HG03439 (cell line): ENCODE measurements around the gene DYNC1I2.
"Not testable (repeated sequence)": the region's sequence is repeated elsewhere in the genome, so short reads cannot be mapped to it uniquely, and the experiment has no call there.

Experiments used
- ATAC-seq: cut with Tn5 transposase; IDR thresholded peaks from one replicate; pipeline ENCODE4 v1.9.1; 2021; ENCODE audit warnings: mild to moderate bottlenecking, moderate library complexity; ENCODE audit not compliant: unreplicated experiment

DYNC1I2 gene

GRCh38 chr2:171772373-171772772 is 85.1 kb downstream of the DYNC1I2 start:
- no peak for ATAC-seq

DNA sequence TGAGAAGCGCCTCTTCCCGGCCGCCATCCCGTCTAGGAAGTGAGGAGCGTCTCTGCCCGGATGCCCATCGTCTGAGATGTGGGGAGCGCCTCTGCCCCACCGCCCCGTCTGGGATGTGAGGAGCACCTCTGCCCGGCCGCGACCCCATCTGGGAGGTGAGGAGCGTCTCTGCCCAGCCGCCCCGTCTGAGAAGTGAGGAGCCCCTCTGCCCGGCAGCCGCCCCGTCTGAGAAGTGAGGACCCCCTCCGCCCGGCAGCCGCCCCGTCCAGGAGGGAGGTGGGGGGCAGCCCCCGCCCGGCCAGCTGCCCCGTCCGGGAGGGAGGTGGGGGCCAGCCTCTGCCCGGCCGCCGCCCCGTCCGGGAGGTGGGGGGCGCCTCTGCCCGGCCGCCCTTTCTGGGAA is 87.3 kb downstream of the DYNC1I2 start:
- not testable (repeated sequence) for ATAC-seq

- ATAC-seq, result no peak
Measured at GRCh38 chr2:171778515-171778914, 91.2 kb downstream of the DYNC1I2 start.

DNA sequence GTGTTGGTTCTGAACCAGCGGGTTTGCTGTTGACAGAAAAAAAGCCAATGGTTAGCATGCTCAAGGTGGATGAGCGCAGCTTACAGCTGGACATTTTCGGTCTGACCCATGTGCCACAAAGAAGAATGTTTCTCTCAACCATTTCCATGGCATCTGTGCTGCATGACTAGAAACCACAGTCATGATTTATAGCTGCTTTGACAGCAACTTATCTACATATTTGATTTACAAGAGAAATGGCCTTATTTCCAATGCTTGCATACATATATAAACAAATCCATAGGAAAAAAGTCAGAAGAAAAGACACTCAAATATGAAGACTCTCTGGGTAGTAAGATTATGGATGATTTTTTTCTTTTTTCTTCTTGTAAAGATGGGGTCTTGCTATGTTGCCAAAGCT is 98.2 kb downstream of the DYNC1I2 start:
- ATAC-seq, result no peak

DNA sequence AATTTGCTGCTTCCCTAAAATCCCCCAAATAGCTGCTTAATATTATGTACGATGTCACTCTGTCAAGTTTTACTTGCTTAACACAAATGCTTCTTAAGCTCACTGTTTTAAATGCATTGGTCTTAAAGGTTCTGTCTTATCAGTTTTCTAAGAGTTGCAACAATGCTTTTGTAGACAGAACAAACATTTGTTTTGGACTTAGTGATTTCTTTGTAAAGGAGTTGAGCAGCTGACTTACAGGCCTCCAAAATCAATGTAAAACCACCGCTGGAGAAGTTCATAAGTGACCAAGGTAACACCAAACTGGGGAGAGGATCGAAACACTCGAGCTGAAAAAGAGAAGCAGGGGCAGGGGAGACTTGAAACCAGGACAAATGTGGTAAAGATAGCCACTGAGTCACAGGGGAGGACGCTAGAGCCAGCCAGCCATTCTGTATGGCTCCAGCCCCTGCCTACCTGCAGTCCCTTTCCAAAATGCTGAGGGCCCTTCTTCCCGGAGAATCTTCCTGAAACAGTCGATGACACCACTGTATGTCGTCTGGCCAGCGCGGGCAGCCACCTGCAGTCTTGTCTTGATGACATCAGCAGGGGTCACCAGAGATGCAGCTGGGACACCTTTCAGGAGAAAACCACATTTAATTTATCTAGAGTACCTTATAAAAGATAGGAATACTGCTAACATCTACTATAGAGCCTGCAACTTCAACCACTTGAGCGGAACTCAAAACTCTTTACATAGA is 100.2 kb downstream of the DYNC1I2 start:
- ATAC-seq, result no peak

DNA sequence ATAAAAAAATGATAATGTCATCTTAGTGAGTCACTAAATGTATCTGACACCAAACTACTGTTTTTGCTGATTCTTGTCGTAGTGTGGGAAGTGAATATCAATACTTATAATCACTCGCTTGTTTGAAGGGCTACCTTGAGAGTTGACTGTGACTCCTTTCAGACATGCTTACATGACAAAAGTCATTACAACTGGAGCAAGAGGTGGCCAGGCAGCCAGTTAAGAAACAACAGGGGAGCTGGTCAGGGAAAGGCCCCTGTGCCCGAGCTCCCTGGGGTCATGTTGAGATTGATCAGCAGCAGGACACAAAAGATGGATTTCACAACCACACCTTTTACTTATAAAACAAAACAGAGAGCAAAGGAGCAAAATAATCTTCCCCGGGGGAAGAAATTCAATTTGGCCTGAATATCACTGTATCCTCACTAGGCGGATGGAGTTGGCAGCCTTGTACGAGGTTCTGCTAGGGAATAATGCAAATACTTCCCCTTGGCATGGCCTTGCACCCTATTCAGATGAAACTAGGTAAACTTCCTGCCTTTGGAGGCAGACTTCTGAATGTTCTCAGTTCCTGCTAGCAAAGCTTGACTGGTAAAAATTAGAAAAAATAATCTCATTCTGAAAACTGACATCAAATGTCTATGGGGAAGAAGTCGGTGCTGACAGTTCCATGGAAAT is 101.2 kb downstream of the DYNC1I2 start:
- ATAC-seq, result no peak

- no peak for ATAC-seq
Measured at GRCh38 chr2:171789956-171790355, 102.7 kb downstream of the DYNC1I2 start.

- no peak for ATAC-seq
Measured at GRCh38 chr2:171791361-171791760, 104.1 kb downstream of the DYNC1I2 start.

DNA sequence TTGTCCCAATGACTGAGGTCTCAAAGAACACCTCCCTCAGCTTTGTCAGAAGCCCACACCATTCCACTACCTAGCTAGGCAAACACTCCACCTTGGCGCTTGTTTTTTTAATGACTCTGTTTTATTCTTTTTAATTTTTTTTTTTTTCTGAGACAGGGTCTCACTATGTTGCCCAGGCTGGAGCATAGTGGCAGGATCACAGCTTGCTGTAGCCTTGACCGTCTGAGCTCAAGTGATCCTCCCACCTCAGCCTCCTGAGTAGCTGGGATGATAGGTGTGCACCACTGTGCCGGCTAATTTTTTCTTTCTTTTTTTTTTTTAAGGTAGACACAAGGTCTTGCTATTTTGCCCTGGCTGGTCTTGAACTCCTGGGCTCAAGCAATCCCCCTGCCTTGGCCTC is 104.9 kb downstream of the DYNC1I2 start:
- ATAC-seq, result no peak

DNA sequence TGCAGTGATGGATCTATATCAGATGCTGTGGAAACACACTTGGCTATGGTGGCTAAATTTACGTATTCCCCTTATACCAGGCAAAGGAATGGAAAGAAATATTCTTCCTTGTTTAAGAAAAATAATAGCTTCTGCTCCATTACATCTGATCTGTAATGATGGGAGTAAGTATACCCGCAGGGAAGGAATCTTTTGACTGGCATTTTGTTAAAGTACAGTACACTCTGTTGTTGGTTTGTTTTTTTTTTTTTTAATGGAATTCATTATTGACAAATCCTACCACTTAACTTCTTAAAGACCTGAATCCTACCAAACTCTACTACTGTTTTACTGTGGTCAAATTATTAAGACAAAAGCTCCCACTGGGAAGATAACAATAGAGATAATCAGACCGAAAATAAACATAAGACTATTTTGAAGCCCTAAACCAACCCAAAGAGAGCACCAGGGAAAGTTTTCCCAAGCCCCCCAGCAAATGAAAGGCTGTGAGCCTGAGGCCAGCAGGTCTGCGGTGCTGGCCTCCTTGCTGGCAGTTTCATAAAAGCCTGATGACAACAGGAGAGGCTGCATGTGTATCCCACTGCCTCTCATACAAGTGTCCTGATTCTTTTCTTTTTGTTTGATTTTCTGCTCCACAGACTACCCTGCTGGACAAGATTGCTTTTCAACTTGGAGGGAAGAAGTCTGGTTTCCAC is 105.8 kb downstream of the DYNC1I2 start:
- no peak for ATAC-seq

DNA sequence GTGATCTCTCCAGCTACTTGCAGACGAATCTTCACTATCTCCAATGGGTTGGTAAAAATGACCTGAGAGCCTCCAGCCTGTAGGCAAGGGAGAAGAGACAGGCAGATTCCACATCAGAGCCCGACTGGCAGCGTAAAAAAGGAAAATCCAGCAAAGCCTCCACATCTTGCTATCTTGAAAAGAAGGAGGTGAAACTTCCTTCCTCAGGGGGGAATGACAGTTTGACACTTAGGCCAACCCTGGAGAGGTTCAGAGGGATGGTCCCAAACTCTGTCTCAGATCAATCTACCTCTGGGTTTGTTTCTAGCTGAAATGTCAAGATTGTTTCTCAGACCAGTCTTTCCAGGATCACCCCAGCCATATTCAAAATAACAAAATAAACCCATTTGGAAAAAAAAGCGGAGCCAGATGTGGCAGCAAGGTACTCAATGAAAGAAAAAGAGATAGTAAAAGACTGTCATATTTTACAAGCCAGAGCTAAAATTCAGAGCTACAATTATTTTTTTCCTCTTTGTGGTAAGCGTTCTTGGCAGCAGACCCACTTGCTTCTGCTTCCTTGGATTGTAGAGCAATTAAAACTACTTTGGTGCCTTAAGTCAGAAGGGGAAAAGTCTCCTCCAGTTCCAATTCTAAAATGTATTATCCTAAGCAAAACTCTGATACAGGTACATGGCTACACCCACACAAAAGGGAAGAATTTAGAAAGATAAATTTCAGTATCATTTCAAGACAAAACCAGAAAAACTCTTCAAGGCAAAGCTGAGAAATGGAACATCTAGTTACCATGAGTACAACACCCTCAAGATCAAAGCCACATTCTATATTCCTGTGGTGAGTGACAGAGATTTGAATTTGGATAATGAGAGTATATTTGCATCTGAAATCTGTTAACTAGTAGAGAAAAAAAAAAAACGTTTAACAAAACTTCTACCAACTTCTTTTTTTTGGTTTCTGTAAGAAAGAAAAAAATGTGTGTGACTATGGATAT is 106.7 kb downstream of the DYNC1I2 start:
- no peak for ATAC-seq

DNA sequence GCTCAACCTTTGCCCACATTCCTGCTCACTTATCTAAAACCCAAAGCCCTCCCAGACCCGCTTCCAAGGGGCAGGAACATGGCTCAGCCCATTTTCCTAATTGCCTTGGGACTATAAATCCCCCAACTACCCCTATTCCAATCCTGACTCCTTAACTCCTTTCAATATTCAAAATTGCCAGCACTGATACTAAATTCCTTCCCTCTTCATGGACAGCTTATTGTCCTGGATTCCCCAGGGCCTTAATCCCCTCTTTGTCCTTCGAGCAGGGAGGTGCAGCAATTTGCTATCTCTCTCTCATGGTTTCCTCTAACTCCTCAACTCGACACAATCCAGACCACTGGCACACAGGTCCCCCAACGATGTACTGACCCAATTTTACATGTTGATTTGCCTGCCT is 107.6 kb downstream of the DYNC1I2 start:
- no peak for ATAC-seq
